Measurements from ENCODE around the gene CLEC4F.

Gene CLEC4F

DNA sequence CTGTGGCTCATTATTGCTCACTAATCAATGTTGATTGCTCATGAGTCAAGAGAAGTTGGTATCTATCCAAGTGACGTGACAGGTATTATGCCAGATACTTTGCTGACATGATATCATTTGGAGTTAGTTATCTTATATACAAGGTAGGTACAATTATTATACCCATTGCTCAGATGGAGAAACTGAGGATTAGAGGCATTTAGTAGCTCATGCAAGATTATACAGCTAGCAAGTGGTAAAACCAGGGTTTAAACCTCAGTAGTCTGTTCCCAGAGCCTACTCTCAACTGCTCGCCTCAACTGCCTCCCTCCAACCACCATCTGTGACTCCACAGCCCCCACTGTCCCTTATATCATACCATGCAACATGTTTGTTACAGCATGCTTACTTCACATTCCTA is 36.1 kb downstream of the CLEC4F start:
- no peak for FAIRE-seq

DNA sequence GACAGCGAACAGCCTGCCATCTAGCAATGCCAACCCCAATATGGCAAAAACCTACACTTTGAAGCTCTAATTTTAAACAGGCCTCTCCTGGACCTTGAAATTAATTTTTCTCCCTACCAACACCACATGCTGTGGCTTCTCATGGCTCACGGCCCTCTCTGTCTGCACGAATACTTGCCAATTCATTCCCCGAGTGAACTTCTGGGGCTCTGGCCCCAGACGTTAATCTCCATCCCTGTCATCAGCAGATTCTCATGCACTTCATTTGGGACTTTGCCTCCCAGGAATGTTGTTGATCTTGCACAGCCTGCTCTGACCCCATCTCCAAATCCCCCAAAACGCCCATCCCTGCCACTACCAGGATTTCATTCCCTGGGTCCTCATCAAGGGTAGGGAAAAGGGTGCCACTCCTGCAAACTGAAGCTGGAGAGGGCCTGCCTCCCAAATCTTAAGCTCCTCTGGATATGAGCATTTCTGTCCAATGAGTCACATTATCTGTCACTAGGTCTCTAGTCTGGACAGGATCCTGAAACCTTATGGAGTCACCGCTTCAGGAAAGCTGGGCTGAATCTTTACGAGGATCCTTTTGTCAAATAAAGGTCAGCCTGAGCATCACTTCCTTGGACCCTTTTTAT is 40.4 kb downstream of the CLEC4F start:
- no peak for FAIRE-seq

DNA sequence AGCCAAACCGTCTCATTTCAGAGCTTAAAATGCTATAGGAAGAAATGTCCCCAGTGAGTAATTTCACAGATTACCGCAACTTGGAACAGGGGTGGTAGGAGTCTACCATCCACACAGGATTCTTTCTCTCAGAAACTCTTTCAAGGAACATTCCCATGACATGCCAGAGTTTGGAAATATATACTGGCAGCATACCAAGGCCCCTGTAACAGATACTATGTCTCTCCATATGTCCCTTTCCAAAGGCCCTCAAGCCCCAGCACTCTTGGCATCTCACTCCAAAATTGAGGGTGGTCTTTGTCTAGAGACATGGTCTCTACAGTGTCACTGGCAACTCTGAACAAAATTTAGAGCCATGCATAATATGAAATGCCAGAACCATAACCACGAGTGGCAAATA is 40.9 kb downstream of the CLEC4F start:
- no peak for FAIRE-seq

DNA sequence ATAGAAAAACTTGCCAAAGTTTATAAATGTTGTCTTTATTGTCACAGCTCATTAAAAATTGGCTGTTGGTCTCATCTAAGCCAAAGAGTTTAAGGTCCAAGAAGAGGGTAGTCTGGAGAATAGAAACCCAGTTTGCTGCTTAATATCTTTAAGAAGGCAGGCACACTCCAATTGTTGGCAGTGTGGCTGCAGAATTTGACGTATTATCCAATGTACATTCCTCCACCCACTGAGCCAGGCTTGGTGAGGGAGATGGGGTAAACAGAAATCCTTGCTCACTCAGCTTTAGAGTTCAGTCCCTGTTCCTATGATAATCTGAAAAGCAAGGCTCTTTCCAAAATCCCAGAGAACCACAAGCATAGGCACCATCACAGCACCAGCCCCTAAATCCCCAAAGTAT is 41.7 kb downstream of the CLEC4F start:
- FAIRE-seq = no peak

DNA sequence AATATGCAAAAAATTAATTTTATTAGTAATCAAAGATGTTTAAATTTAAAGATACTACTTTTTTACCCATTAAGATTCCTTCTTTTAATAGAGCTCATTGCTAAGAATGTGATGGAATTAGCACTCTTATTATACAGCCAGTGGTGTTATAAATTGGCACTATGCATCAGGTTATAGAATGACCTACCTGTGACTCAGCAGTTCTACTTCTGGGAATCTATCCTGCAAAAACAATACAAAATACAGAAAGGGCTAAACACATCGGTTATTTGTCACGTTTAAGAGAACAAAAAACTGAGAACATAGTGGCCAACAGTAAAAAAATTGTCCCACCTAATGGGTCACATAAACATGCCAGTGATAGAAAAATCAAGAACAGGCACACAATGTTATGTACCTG is 42.9 kb downstream of the CLEC4F start:
- no peak for FAIRE-seq

DNA sequence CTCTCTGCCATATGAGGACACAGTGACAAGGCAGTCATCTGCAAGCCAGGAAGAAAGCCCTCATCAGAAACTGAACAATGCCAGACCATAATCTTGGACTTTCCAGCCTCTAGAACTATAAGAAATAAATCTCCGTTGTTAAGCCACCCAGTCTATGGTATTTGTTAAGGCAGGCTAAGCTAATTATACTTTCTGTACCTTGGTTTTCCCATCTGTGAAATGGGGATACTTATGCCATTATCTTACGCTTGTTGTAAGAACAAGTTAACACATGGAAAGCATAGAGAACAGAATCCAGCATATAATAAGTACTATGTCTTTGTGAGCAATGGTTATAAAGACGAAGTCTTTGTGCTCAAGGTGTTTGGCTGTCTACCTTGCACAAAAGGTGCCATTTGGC is 44.1 kb downstream of the CLEC4F start:
- no peak for FAIRE-seq

DNA sequence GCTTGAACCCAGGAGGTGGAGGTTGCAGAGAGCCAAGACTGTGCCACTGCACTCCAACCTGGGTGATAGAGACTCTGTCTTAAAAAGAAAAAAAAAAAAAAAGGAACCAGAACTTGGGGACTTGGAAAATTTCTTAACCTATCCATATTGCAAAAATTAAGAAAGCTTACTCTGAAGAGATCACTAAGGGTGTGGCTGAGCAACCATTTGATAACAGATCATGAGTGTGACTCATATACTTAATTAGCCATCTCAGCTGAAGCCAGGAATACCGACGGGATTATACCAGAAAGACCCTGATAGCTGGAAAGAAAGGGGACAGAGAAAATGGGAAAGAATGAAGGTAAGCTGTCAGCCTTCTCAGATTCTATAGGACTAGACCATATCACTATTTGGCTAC is 45.3 kb downstream of the CLEC4F start:
- no peak for FAIRE-seq

DNA sequence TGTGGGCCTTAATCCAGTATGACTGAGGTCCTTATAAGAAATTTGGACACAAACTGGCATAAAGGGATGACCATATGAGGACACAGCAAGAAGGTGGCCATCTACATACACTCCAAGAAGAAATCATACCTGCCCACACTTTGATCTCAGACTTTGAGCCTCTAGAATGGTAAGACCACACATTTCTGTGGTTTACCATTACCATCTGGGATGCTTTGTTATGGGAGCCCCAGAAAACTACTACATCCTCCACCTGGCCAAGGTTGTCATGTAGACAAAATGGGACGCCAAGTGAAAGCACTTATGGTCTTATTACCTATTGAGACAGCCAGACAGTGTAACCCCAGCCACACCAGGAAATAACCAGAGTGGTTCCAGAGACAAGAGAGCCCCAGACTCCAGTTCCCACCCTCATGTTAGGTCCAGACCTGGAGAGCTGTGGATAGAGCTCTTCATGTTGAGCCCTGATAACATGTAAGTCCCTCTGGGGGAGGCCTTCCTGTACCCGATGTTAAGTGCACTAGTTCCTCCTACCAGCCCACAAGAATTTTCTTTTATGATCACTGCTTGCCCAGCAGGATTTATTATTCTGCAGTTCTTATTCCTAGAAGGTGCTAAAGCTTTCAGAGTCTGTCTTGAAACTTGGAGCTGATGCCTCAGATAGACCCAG is 47.8 kb downstream of the CLEC4F start:
- no peak for FAIRE-seq

DNA sequence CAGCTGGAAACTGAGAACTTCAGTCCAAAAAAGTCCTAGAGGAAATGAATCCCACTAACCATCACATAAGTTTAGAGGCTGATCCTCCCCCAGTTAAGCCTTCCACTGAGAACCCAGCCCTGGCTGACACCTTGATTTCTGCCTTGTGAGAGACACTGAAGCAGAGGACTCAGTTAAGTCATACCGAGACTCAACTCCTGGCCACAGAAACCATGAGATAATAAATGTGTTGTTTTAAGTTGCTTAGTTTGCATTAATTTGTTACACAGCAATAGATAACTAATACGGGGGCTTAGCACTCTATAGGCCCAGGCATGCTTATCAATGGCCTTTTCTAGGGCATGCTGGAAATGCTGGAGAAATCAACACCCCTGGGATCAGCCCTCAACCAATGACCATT is 49.0 kb downstream of the CLEC4F start:
- no peak for FAIRE-seq

DNA sequence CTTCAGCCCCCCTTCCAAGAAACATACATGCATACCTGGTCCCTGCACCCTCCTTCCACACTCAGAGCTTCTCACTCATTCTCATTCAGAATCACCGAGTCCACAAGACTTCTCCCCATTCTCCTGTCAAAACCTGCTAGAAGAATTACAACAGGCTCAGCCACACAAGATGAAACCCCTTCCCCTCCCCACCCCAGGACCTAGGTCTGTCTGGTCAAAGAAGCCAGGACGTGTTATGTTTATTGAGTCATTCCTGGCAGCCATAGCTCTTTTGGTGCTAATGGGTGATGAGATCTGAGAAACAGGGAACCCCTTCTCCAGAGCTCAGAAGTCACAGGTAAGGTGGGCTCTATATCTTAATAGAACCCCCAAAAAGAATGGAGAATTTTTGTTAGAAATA is 50.9 kb downstream of the CLEC4F start:
- FAIRE-seq = no peak

DNA sequence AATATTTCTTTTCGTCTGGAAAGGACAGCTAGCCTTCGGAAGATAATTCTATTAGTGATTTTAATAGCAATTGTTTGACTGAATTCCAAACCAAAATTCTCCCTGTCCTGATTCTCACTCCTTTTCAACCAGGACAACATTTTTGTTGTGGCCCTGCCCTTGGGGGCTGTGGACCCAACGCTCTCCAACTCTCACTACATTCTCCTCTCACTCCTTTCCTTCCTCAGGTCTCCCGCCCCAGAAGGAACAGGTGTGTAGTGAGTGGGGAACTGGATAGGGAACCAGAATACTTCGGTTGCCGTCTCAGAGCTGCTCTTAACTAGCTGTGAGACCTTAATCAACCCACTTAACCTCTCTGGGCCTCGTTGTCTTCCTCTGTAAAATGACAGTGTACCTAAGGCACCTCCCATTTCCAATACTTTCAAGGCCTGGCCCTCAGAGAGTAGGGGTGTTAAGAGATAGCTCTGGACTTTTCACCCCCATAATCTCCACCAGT is 51.8 kb downstream of the CLEC4F start:
- FAIRE-seq = no peak

DNA sequence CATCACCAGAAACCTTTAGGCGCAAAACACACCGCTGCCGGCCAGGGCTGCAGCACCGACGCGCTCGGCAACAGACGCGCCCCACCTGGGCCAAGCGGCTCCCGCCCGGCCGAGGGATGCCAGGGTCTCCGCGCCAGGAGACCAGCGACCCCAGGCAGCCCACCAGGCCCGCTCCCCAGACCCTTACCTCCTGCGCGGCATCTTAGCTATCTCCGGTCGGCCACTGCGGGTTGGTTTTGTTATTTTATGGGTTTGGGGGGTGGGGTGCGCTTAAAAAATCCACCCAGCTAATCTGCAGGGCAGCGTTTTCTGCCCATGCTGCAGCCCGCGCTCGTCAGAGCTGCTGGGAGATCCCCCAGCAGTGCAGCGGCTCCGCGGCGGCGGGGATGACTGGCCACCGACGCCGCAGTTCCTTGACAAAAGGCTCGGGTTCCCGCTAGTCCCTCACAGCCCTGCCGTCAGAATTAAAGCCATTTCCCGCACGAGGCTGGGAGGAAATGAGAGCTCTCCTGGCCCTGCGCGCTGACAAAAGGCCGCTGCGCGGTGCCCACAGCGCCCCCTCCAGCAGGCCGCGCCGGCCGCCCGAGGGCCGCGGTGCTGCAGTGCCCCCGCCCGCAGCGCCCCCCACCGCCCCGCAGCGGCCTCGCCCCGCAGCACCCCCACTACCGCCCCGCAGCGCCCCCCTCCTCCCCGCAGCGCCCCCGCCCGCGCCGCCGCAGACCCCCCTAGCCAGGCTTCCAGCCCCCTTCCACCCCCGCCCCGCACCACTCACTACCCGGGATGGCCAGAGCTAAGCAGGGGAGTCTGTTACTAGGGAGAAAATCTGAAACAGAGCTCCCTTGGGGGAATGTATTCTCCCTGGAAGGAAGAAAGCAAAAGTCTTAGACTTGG is 52.5 kb downstream of the CLEC4F start, which contains the start of gene ADD2:
TSS of gene ADD2 (minus strand) at position 502 of the 891 bp plus-strand sequence. CDS start 61,792 bp downstream, outside the sequence.
- FAIRE-seq = no peak

DNA sequence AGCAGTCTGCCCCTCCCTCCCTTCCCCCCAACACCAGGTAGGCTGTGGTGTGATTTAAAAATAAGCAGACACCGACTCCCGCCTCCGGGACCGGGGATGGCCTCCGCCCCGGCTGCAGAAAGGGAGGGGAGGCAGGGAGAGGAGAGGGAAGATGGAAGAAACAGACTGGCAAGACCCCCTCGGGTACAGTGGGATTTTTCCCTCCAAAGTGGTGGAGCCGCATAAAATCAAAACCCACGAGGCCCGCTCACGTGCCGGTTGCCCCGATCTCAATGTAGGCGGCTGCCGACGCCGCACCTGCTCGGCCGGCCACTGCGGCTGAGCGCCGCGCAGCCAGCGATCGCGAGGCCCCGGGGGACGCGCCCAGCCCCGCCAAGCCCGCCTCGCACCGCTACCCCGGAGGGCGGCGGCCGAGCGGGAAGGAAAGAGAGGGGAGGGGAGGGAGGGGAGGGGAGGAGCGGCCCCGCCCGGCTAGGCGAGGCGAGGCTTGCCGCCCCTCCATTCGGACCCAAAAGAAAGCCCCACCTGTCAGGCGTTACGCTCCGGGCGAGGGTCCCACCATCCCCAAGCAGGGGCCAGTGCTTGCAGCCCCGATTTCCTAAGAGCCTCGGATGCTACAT is 53.2 kb downstream of the CLEC4F start:
- no peak for FAIRE-seq

DNA sequence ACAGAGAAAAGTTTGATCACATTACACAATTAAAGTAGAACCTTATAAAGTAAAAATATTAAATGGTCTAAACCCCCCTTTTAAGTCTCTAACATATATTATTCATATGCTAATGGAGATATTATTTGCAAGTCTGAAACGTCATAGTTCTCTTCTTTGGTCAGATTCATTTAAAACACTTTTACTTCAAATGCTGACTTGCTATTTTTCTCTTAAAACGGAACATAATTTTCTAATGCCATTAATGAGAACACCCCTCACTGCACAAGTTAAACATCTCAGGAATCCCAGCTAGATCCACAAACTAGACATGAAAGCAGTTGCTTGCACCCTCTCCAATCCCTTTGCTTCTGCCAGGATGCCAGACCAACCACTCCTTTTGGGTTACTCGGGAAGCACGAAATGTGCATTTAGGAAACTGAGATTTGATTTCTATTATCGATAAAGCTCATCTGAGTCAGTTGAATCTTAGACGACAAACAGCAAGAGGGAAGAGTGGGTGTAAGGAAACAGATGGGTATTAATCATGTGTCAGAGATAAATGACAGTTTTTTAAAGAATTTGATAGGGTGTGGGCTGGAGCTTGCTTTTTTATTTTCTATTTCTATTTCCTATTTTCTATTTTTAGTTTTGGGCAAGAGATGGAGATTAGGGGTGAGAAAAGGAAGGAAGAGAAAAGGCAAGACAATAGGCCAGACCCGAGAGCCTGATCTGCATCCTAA is 53.9 kb downstream of the CLEC4F start:
- no peak for FAIRE-seq

DNA sequence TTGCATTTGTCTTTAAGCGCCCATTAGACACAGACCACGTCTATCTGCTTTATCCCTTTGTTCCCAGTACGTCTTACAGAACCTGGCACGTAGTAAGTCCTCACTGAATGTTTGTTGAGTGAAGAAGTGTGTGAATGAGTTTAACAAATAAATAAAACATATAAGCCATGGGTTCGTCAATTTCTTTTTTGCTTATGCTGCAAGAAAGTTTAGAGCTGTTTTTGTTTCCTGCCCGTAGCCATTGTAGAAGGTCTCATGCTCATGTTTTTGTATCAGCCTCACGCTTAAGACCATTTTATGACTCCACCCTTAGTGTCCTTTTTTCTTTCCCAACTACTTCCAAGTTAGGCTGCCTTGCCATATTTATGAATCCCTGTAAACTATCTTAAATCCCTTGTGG is 54.9 kb downstream of the CLEC4F start:
- FAIRE-seq = no peak

DNA sequence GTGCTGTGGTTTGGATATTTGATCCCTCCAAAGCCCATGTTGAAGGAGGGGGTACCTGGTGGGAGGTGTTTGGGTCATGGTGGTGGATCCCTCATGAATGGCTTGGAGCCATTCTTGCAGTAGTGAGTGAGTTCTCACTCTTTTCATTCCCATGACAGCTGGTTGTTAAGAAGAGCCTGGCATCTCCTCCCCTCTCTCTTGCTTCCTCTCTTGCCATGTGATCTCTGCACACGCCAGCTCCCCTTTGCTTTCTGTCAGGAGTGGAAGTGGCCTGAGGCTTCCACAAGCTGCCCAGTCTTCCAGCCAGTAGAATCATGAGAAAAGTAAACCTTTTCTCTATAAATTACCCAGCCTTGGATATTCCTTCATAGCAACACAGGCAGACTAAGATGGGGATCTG is 61.0 kb downstream of the CLEC4F start:
- no peak for FAIRE-seq
